Esophagus squamous epithelium (tissue), 5 donors: ENCODE measurements around the gene LDLRAD3. TPM values are rescaled to one million over a fixed set of nuclear protein-coding genes. Genes with fewer than 3 reads are reported as not detected.
"Not testable (repeated sequence)": the region's sequence is repeated elsewhere in the genome, so short reads cannot be mapped to it uniquely, and the experiment has no call there.

ENCODE experiments used
- DNase-seq: peaks from one replicate; lab custom pipeline; 2025; lab: John Stamatoyannopoulos, UW
- H3K27ac ChIP-seq, 4 donors: fragments of 200-600 bp; sonication (generic); one replicate each; pipeline ENCODE4 v1.5.1; 2016 to 2019; ENCODE audit warnings: mild to moderate bottlenecking in 1 of 4
- H3K27me3 ChIP-seq, 4 donors: fragments of 200-600 bp; sonication (generic); 1 replicate in 3 of 4; 2 replicates in 1 of 4; pipeline versions ENCODE4 v1.5.1 to v1.6.0; 2017 to 2021; ENCODE audit warnings: antibody characterized with exemption in 1 of 4
- H3K36me3 ChIP-seq, 3 donors: fragments of 200-600 bp; sonication (generic); one replicate each; pipeline ENCODE4 v1.5.1; 2016 to 2019
- H3K4me1 ChIP-seq, 3 donors: fragments of 200-600 bp; sonication (generic); one replicate each; pipeline ENCODE4 v1.5.1; 2017 to 2019
- H3K4me3 ChIP-seq, 4 donors: fragments of 200-600 bp; sonication (generic); 1 replicate in 3 of 4; 2 replicates in 1 of 4; pipeline ENCODE4 v1.5.1; 2016 to 2019; ENCODE audit warnings: mild to moderate bottlenecking in 2 of 4, moderate library complexity in 1 of 4
- H3K9me3 ChIP-seq, 3 donors: fragments of 200-600 bp; sonication (generic); one replicate each; pipeline ENCODE4 v1.5.1; 2016 to 2019
- CTCF ChIP-seq, 6 experiments: fragments of 450-650 bp in 4 of 6; fragments of 200-600 bp in 2 of 6; sonication (generic) in 2 of 6; IDR thresholded peaks; one replicate each; pipeline ENCODE4 v1.5.1; 2016 to 2019; ENCODE audit warnings: antibody characterized with exemption in 6 of 6, mild to moderate bottlenecking in 4 of 6, moderate library complexity in 4 of 6
- POLR2A ChIP-seq, 4 donors: fragments of 450-650 bp; IDR thresholded peaks; one replicate each; pipeline ENCODE4 v1.6.1; 2017; ENCODE audit warnings: antibody characterized with exemption in 4 of 4, mild to moderate bottlenecking in 4 of 4, moderate library complexity in 3 of 4
- WGBS, 2 donors: methylation state at CpG; one replicate each; pipeline ENCODE4 v1.1.5; 2018; 5-methylcytosine and 5-hydroxymethylcytosine counted together
- intact Hi-C: fragments of 100-400 bp; cut with DNase I; formaldehyde crosslinking; loops from one replicate; pipeline ENCODE4 v1.15.0; 2022
- total RNA-seq, 4 donors: library from RNA; depleted of rRNA; stranded (reverse); fragments of >200 nt; gene quantifications; one replicate each; pipeline ENCODE4 v1.1.0, GENCODE V29; 2016
- donor health status: DM: yes; HTN: yes; CAD: no.

Gene LDLRAD3
- total RNA-seq, 4 donors from 2014 or later = 5.0 to 16.8 (median 8.2) TPM

- no peak for DNase-seq
- Histone ChIP-seq H3K36me3 (no peaks in the 10 kb centered on the region), H3K9me3 (no peaks in the 10 kb centered on the region), H3K27me3 (no peaks in the 10 kb centered on the region), H3K27ac (no peak overlapping the region), H3K4me1 (peaks cover 0 to 19% (median 0%) of the 10 kb centered on the region in 3 donors), H3K4me3 (no peak overlapping the region)
- intact Hi-C loops = no loop called here
- WGBS, 2 donors = 42 to 50% methylated on average over 5 of the region's 5 CpGs
- TF ChIP-seq POLR2A (IDR thresholded peaks at IDR 0.05) (no peak), CTCF (IDR thresholded peaks at IDR 0.05) (peak in 5 of 6 experiments; percentile 6 to 52 (median 30))
Observed at GRCh38 chr11:36041988-36042611, 98.2 kb downstream of the LDLRAD3 start.

GRCh38 chr11:36044636-36045035, 100.8 kb downstream of the LDLRAD3 start:
- H3K4me3 ChIP-seq = no peak overlapping the region
- 95% methylated on average over 4 of the region's 4 CpGs for WGBS, 2 donors
- H3K36me3 ChIP-seq = no peaks in the 10 kb centered on the region
- H3K27ac ChIP-seq = no peak overlapping the region
- no peak for DNase-seq
- H3K9me3 ChIP-seq = no peaks in the 10 kb centered on the region
- TF ChIP-seq POLR2A (IDR thresholded peaks at IDR 0.05) = no peak
- TF ChIP-seq CTCF (IDR thresholded peaks at IDR 0.05) = no peak
- peaks cover 0 to 4% (median 0%) of the 10 kb centered on the region in 3 donors for H3K4me1 ChIP-seq
- intact Hi-C loops = no loop called here
- H3K27me3 ChIP-seq = no peaks in the 10 kb centered on the region

- intact Hi-C loops, H3K4me3 ChIP-seq, H3K27ac ChIP-seq, H3K4me1 ChIP-seq, H3K9me3 ChIP-seq, H3K36me3 ChIP-seq, H3K27me3 ChIP-seq, DNase-seq: not testable (repeated sequence)
- 75 to 85% methylated on average over 3 of the region's 3 CpGs for WGBS, 2 donors
Observed at GRCh38 chr11:36045945-36046344, 102.1 kb downstream of the LDLRAD3 start.

GRCh38 chr11:36046932-36047331, 103.1 kb downstream of the LDLRAD3 start:
- H3K27me3 ChIP-seq = no peaks in the 10 kb centered on the region
- no peaks in the 10 kb centered on the region for H3K36me3 ChIP-seq
- DNase-seq = no peak
- no peak overlapping the region for H3K27ac ChIP-seq
- peaks cover 0 to 4% (median 0%) of the 10 kb centered on the region in 3 donors for H3K4me1 ChIP-seq
- no peak overlapping the region for H3K4me3 ChIP-seq
- 69 to 75% methylated on average over 1 of the region's 1 CpG for WGBS, 2 donors
- intact Hi-C loops = no loop called here
- TF ChIP-seq CTCF (IDR thresholded peaks at IDR 0.05) (no peak), POLR2A (IDR thresholded peaks at IDR 0.05) (no peak)
- H3K9me3 ChIP-seq = no peaks in the 10 kb centered on the region

GRCh38 chr11:36047344-36047743, 103.5 kb downstream of the LDLRAD3 start:
- Histone ChIP-seq H3K36me3 (no peaks in the 10 kb centered on the region), H3K4me1 (peaks cover 0 to under 1% (median 0%) of the 10 kb centered on the region in 3 donors), H3K9me3 (no peaks in the 10 kb centered on the region), H3K27me3 (no peaks in the 10 kb centered on the region), H3K4me3 (no peak overlapping the region), H3K27ac (no peak overlapping the region)
- intact Hi-C loops = no loop called here
- WGBS, 2 donors = 86 to 87% methylated on average over 2 of the region's 2 CpGs
- DNase-seq = no peak
- TF ChIP-seq CTCF (IDR thresholded peaks at IDR 0.05) = no peak
- no peak for TF ChIP-seq POLR2A (IDR thresholded peaks at IDR 0.05)
